ENCODE results near the gene ITGB2.

Gene ITGB2

GRCh38 chr21:44965251-44966022 is 44.7 kb upstream of the ITGB2 start:
- no peak for DNase-seq (ENCODE audit: low read depth)
- TF ChIP-seq, protein P1, sequence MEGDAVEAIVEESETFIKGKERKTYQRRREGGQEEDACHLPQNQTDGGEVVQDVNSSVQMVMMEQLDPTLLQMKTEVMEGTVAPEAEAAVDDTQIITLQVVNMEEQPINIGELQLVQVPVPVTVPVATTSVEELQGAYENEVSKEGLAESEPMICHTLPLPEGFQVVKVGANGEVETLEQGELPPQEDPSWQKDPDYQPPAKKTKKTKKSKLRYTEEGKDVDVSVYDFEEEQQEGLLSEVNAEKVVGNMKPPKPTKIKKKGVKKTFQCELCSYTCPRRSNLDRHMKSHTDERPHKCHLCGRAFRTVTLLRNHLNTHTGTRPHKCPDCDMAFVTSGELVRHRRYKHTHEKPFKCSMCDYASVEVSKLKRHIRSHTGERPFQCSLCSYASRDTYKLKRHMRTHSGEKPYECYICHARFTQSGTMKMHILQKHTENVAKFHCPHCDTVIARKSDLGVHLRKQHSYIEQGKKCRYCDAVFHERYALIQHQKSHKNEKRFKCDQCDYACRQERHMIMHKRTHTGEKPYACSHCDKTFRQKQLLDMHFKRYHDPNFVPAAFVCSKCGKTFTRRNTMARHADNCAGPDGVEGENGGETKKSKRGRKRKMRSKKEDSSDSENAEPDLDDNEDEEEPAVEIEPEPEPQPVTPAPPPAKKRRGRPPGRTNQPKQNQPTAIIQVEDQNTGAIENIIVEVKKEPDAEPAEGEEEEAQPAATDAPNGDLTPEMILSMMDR (conservative IDR thresholded peaks at IDR 0.05; ENCODE audit: low read length) = no peak
- H3K4me3 ChIP-seq (ENCODE audit: low read length) = no peak overlapping the region

DNA sequence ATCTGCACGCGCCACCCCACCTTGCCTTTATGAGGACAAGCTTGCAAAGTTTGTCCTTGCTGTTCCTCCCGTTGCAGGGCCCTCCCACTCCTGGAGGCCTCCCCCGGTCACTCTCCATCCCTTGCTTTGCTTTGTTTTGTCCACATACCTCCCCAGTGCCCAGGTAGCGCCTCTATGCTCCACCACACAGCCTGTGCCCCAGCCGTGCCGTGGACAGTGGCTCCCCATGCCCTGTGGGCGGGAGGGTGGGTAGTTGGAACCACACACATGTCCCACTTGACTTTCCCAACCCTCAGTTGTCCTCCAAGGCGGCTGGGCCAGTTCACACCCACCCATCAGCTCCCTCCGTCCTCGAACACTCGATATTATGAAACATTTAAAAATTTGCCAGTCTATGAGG is 43.7 kb upstream of the ITGB2 start:
- no peak overlapping the region for H3K4me3 ChIP-seq (ENCODE audit: low read length)
- TF ChIP-seq, protein P1 (conservative IDR thresholded peaks at IDR 0.05; ENCODE audit: low read length) = no peak
- no peak for DNase-seq (ENCODE audit: low read depth)

GRCh38 chr21:44962403-44962966 is 41.8 kb upstream of the ITGB2 start:
- TF ChIP-seq, protein P1 (conservative IDR thresholded peaks at IDR 0.05; ENCODE audit: low read length) = no peak
- peak; percentile 98 for DNase-seq (ENCODE audit: low read depth)
- no peak overlapping the region for H3K4me3 ChIP-seq (ENCODE audit: low read length)

DNA sequence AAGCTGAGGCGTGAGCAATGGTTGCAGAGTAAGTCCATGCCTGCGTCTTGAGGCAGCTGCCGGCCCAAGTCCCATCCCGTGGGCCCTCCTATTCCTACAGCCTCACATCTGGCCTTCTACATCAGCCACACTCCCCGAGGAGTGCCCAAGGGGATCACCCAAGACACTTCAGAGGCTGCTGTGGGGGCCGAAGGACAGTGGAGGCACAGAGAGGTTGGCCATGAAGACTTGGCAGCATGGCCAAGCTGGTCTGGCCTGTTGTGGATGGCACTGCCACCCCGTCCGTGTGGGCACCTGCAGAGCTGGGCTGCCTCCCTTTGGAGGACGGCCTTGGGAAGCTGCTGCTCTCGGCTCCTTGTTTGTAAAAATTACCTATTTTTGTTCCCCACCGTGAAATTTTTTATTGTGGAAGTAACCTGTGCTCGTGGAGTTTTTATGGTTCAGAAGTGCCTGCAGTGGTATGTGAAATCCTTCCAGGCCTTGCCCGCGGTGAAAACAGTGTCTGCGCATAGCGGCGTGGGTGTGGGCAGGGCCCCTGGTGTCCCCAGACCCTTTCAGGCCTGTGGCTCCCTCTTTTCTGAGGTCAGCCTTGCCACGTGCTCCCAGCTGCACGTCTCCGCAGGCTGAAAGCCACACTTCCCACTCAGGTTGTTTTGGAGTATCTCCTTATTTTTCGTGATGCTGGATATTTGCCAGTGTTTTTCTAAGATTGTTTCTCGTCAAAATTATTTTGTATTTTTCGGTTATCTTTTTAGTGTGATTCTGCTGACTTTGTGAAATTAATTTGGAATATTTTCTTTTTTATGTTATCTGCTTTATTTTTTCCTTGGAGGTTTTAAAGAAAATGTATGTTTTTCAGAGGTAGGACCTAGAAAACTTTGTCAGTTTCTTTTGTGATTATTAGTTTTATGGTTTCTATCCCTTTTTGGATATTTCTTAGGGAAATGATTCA is 39.7 kb upstream of the ITGB2 start:
- H3K4me3 ChIP-seq (ENCODE audit: low read length) = no peak overlapping the region
- TF ChIP-seq, protein P1 (conservative IDR thresholded peaks at IDR 0.05; ENCODE audit: low read length) = no peak
- DNase-seq (ENCODE audit: low read depth) = no peak

DNA sequence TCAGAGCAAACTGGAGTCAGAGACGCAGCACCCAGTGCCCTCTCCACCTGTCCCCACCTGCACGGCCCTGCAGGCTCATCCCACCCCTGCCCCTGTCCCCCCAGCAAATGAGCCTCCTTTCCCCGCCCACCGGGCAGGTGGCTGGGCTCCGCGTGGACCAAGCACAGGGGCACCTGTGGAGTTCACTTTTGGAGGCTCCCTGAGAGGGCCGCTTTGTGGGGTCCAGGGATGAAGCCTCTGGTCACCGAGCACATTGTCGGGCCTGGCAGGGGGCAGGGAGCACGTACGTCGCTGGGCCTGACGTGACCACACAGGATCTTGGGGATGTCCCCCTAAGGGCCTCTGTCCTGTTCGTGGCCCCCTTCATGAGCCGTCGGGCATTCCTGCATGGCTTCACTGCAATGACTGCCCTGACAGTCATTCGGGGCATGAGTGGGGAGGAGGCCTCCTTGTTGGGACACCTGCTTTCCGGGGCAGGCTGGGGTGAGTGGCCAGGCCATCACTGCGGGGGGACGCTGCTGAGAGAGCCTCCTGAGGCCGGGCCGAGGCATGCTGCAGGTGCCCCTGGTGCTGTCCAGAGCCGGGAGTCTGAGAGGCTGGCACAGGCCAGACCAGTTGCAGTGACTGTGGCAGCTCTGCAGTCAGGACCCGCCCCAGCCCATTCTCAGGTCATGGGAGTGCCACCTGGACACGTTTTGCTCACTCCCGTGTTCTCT is 38.8 kb upstream of the ITGB2 start:
- TF ChIP-seq, protein P1 (conservative IDR thresholded peaks at IDR 0.05; ENCODE audit: low read length) = no peak
- H3K4me3 ChIP-seq (ENCODE audit: low read length) = no peak overlapping the region
- DNase-seq (ENCODE audit: low read depth) = no peak

DNA sequence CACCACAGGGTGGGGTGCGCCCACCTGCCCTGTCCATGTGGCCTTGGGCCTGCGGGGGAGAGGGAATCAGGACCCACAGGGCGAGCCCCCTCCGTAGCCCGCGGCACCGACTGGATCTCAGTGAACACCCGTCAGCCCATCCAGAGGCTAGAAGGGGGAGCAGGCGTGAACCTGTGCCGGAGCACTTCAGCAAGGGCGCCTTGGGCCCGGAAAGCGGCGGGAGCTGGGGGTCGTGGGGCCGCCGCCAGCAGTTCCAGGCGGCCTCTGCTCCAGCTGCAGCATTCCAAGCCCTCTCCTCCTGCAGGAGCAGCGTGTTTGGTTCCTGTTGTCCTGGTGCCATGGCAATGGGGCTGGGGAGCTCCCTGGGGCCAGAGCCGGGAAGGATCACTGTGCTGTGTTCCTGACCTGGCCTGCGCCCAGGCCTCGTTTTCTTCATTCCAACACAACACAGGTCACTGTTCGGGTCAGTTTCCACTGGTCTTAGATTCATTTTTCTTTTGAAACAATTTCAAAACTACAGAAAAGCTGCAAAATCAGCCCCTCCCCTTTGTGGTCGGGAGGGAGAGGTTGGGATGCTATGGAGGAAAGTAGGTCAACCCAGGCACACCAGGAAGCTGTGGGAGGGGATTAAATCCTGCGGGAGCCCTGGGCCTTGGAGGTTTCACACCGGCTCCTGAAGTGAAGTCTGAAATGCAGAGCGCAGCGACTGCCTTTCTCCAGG is 37.9 kb upstream of the ITGB2 start:
- H3K4me3 ChIP-seq (ENCODE audit: low read length) = no peak overlapping the region
- DNase-seq (ENCODE audit: low read depth) = peak; percentile 84
- TF ChIP-seq, protein P1 (conservative IDR thresholded peaks at IDR 0.05; ENCODE audit: low read length) = no peak

Data from AG10803 (cell line).